Kidney (tissue), 14 donors: Measurements from ENCODE around the gene ADAMTSL4. TPM values are rescaled to one million over a fixed set of nuclear protein-coding genes. Genes with fewer than 3 reads are reported as not detected.

Experiments
- DNase-seq, 5 donors: peaks; one replicate each; pipeline ENCODE4 v3.0.0-alpha.2; 2013 to 2020
- FAIRE-seq: peaks from 2 replicates; lab custom pipeline; 2012; peaks lifted over from hg19 to GRCh38; lab: Jason Lieb, UNC
- H3K27ac ChIP-seq, 2 donors: one replicate each; pipeline ENCODE4 v1.7.0; 2013; ENCODE audit warnings: low read depth in 2 of 2, low read length in 2 of 2, inconsistent platforms in 1 of 2
- H3K27me3 ChIP-seq: one replicate; pipeline ENCODE4 v1.7.1; 2013; ENCODE audit warnings: low read length, inconsistent platforms; ENCODE audit not compliant: control insufficient read depth, insufficient read depth
- H3K36me3 ChIP-seq, 3 donors: one replicate each; pipeline versions ENCODE4 v1.7.0 to v1.7.1; 2013; ENCODE audit warnings: low read length in 3 of 3, control low read depth in 1 of 3, inconsistent platforms in 1 of 3; ENCODE audit not compliant: insufficient read depth in 3 of 3, control insufficient read depth in 2 of 3
- H3K4me1 ChIP-seq, 3 donors: one replicate each; pipeline versions ENCODE4 v1.7.0 to v1.7.1; 2013; ENCODE audit warnings: low read length in 3 of 3, inconsistent platforms in 1 of 3, low read depth in 1 of 3; ENCODE audit not compliant: control insufficient read depth in 2 of 3, insufficient read depth in 2 of 3
- H3K4me3 ChIP-seq, 3 donors: one replicate each; pipeline versions ENCODE4 v1.7.0 to v1.8.1; 2013; ENCODE audit warnings: low read length in 3 of 3, control low read depth in 1 of 3, inconsistent platforms in 1 of 3
- H3K9ac ChIP-seq, 3 donors: one replicate each; pipeline versions ENCODE4 v1.7.0 to v1.7.1; 2013; ENCODE audit warnings: low read length in 3 of 3, control low read depth in 1 of 3, inconsistent platforms in 1 of 3
- H3K9me3 ChIP-seq, 3 donors: one replicate each; pipeline versions ENCODE4 v1.7.0 to v1.7.1; 2013; ENCODE audit warnings: low read length in 3 of 3, control low read depth in 1 of 3, inconsistent platforms in 1 of 3; ENCODE audit not compliant: control insufficient read depth in 2 of 3, insufficient read depth in 1 of 3
- intact Hi-C: fragments of 100-400 bp; cut with DNase I; formaldehyde crosslinking; loops from one replicate; pipeline ENCODE4 v1.11.1; 2022
- polyA plus RNA-seq: library from polyadenylated mRNA; stranded (reverse); fragments of 350-450 nt; fragmentation: Illumina TruSeq; extraction: RNeasy Lipid Tissue Mini Kit (QIAGEN cat#74804); gene quantifications from one replicate; pipeline ENCODE4 v1.2.3, GENCODE V29; 2014; ENCODE audit warnings: low read depth, low replicate concordance; ENCODE audit not compliant: insufficient read depth
- total RNA-seq: library from RNA; stranded (reverse); fragmentation: NEBNext Ultra II Directional; extraction: Animal tissue kit (Norgen Biotek cat#: 25700); gene quantifications from one replicate; pipeline ENCODE4 v1.2.1, GENCODE V29; 2021
- TF ChIP-seq, protein P1 (sequence below): IDR thresholded peaks from 3 replicates; pipeline ENCODE4 v1.5.1; 2012; ENCODE audit warnings: mild to moderate bottlenecking, moderate library complexity, borderline replicate concordance; ENCODE audit not compliant: insufficient read depth; ENCODE audit errors: extremely low read depth
- donor health status: control.
- donor health status: control.
- donor health status: control.
- donor health status: control.
- donor health status: control.
- donor health status: DM: yes; HTN: yes; CAD: no.
- donor health status: Normal renal cell carcinoma (clear cell type).

ADAMTSL4 gene
- total and polyA plus RNA-seq, 2 donors from 2014 or later, result 6.9 to 20.0 TPM

DNA sequence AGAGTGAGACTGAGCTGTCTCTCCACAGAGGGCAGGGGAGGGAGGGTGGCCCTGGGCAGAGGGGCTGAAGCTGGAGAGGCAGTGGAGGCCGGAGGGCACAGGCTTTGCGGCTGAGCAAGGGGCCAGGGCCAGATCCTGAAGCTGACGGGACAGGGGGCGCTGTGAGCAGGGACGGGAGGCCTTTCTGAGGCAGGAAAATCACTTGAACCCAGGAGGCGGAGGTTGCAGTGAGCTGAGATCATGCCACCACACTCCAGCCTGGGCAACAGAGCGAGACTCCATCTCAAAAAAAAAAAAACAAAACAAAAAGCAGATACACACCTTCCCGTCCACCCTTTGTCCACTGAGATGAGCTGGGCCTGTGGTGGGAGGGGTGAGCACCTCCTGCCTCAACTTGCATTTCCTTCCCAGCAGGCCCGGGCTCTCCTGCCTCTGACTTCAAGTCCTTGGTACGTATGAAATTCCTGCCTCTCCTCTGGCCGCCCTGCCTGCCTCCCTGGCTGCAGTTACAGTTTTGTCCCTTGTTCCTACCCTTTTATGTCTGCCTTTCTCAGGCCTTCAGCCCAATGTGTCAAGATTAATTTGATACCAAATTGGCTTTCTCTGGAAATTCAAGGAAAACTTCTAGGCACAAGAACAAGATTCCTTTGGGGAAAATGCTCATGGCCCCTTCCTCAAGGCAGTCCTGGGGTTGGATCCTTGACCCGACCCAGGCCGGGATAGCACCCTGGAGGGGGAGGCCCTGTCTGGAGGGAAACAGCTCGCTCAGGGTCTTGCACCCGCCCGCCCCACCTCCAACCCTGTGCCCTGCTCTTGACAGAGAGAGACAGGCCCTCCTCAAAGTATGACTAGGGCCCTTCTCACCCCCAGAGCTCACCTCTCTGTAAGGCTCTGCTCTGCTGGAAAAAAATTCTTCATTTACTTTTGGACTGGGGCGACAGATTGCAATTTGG, 11.2 kb upstream of the ADAMTSL4 start:
- H3K27ac ChIP-seq, result no peak overlapping the region
- intact Hi-C loops, result loop anchor here (10.0 kb wide), 1 partner anchor 73 kb away; no protein-coding TSS in a partner anchor
- H3K27me3 ChIP-seq, result no peaks in the 10 kb centered on the region
- H3K9me3 ChIP-seq, result no peaks in the 10 kb centered on the region
- no peak overlapping the region for H3K4me3 ChIP-seq
- H3K9ac ChIP-seq, result no peak overlapping the region
- TF ChIP-seq, protein P1, sequence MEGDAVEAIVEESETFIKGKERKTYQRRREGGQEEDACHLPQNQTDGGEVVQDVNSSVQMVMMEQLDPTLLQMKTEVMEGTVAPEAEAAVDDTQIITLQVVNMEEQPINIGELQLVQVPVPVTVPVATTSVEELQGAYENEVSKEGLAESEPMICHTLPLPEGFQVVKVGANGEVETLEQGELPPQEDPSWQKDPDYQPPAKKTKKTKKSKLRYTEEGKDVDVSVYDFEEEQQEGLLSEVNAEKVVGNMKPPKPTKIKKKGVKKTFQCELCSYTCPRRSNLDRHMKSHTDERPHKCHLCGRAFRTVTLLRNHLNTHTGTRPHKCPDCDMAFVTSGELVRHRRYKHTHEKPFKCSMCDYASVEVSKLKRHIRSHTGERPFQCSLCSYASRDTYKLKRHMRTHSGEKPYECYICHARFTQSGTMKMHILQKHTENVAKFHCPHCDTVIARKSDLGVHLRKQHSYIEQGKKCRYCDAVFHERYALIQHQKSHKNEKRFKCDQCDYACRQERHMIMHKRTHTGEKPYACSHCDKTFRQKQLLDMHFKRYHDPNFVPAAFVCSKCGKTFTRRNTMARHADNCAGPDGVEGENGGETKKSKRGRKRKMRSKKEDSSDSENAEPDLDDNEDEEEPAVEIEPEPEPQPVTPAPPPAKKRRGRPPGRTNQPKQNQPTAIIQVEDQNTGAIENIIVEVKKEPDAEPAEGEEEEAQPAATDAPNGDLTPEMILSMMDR, result no peak
- DNase-seq (peak in 2 of 5 donors; percentile 44 to 77), FAIRE-seq (no peak)
- H3K4me1 ChIP-seq, result no peaks in the 10 kb centered on the region
- no peaks in the 10 kb centered on the region for H3K36me3 ChIP-seq

DNA sequence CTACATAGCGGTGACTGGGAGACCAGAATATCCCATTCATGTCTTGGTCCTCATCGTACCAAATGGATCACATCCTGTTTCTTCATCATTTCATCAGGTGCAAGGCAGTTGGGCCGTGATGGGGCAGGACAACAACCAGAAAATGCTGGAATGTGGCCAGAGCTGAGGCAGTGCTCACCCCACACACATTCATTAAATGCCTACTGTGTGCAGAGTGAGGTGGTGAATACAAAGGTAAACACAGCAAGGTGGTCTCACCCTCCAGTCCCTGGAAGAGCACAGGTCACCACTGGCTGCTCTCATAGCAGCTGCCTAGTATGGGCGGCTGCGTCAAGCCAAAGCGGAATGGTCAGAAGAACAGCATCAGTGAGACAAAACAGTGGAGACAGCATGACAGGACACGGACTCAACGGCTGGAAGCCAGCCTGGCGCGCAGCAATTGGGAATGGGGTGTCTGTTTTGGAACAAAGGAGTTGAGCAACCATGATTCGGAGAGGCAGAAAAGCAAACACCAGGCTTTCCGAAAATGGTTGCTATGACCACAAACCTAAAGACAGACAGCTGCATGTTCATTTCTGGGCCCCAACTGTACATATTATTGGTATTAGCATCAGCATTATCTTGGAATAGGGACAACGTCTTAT, 5.6 kb upstream of the ADAMTSL4 start:
- TF ChIP-seq, protein P1, result no peak
- DNase-seq (no peak), FAIRE-seq (no peak)
- H3K9ac ChIP-seq, result no peak overlapping the region
- H3K27me3 ChIP-seq, result no peaks in the 10 kb centered on the region
- no peaks in the 10 kb centered on the region for H3K36me3 ChIP-seq
- H3K4me1 ChIP-seq, result peaks cover 0 to 3% (median 0%) of the 10 kb centered on the region in 3 donors
- H3K4me3 ChIP-seq, result no peak overlapping the region
- H3K27ac ChIP-seq, result no peak overlapping the region
- intact Hi-C loops, result no loop called here
- H3K9me3 ChIP-seq, result no peaks in the 10 kb centered on the region

DNA sequence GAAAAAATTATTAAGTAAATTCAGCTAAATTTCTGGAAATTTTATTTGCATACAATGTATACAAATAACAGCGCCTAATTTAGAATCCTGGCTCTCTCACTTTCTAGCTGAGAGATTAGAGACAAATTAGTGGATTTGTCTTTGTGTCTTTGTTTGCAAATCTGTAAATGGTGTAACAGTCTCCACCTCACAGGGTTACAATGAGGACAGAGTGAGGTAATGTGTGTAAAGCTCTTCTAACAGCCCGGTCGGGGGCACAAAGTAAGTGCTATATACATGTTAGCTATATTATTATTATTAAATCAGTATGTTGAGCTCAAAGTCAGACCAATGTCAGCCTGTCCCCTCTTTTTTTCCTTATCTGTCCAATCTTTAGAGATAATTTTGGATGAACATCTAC, 5.0 kb upstream of the ADAMTSL4 start:
- H3K27me3 ChIP-seq, result no peaks in the 10 kb centered on the region
- no peak overlapping the region for H3K4me3 ChIP-seq
- no peaks in the 10 kb centered on the region for H3K9me3 ChIP-seq
- intact Hi-C loops, result no loop called here
- H3K4me1 ChIP-seq, result peaks cover 0 to 3% (median 0%) of the 10 kb centered on the region in 3 donors
- H3K9ac ChIP-seq, result no peak overlapping the region
- no peak for FAIRE-seq
- no peak for DNase-seq
- TF ChIP-seq, protein P1, result no peak
- no peak overlapping the region for H3K27ac ChIP-seq
- H3K36me3 ChIP-seq, result no peaks in the 10 kb centered on the region
